HEK293T (cell line): ENCODE measurements around the gene URGCP.

Source experiments
- BHLHE40 ChIP-seq: fragments of 450-650 bp; IDR thresholded peaks from 2 replicates; pipeline ENCODE4 v1.6.1; 2016; ENCODE audit warnings: mild to moderate bottlenecking, moderate library complexity, borderline replicate concordance
- NFRKB ChIP-seq: fragments of 450-650 bp; IDR thresholded peaks from 2 replicates; pipeline ENCODE4 v1.6.1; 2016; ENCODE audit warnings: mild to moderate bottlenecking, moderate library complexity
- SP1 ChIP-seq: fragments of 450-650 bp; IDR thresholded peaks from 2 replicates; pipeline ENCODE4 v1.6.1; 2017
- TARDBP ChIP-seq: fragments of 450-650 bp; IDR thresholded peaks from 2 replicates; pipeline ENCODE4 v1.6.1; 2016

DNA sequence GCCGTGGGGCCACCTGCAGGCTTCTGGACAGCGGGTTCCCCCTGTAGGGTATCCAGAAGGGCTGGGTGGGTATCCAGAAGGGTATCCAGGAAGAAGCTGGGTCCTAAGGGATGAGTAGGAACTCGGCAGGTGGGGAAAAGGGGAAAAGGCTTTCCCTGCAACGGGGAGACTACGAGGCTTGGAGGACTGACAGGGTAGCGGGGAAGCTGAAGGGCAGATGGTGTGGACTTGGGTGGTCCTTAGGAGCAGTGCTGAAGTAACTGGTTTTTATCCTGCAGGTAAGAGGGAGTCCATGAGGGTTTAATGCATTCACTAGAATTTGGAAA, 20.4 kb upstream of the URGCP start:
- no peak for TF ChIP-seq NFRKB
- TF ChIP-seq SP1: no peak
- TF ChIP-seq BHLHE40: no peak
- no peak for TF ChIP-seq TARDBP
